HG03280 (cell line): ENCODE data around the gene LAMB4.

Source experiments
- ATAC-seq: cut with Tn5 transposase; IDR thresholded peaks from one replicate; pipeline ENCODE4 v1.9.1; 2021; ENCODE audit warnings: mild to moderate bottlenecking, moderate library complexity; ENCODE audit not compliant: unreplicated experiment

Gene LAMB4

GRCh38 chr7:108142675-108143259 is 12.6 kb upstream of the LAMB4 start:
- ATAC-seq = no peak

GRCh38 chr7:108142180-108142579 is 12.0 kb upstream of the LAMB4 start:
- ATAC-seq = no peak

- ATAC-seq = no peak
Observed at GRCh38 chr7:108140671-108141070, 10.5 kb upstream of the LAMB4 start.

- no peak for ATAC-seq
Observed at GRCh38 chr7:108138911-108139310, 8.8 kb upstream of the LAMB4 start.

- no peak for ATAC-seq
Observed at GRCh38 chr7:108137993-108138392, 7.8 kb upstream of the LAMB4 start.

DNA sequence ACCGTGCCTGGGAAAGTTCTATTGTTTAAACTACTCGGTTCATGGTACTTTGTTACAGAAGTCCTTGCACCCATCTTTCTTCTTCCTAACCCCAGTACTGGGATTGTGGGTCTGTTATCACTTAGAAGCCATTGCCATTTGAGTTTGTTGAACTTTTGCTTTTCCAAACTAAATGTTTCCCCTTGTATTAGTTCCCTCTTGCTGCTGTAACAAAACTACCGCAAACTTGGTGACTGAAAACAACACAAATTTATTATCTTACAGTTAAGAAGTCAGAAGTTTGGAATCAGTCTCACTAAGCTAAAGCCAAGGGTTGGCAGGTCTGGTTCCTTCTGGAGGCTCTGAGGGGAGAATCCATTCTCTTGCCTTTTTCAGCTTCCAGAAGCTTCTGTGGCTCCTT is 6.9 kb upstream of the LAMB4 start:
- ATAC-seq = no peak

DNA sequence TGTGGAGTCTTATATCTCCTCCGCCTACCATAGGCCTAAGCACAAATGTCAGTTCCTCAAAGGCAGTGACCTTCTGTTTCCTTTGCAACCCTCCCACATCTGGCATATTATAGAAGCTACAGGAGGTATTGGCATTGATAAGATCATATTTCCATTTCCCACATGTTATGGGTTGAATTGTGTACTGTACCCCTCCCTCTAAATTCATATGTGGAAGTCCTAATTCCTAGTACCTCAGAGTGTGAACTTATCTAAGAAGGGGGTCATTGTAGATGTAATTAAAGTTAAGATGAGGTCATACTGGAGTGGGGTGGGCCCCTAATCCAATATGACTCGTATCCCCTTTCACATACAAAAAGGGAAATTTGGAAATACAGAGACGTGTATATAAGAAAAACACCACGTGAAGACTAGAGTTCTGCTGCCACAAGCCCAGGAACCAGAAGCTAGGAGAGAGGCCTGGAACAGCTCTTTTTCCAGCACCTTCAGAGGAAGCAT is 6.1 kb upstream of the LAMB4 start:
- ATAC-seq = peak; percentile 17

- ATAC-seq = peak; percentile 94
Observed at GRCh38 chr7:108135446-108136190, 5.5 kb upstream of the LAMB4 start.

DNA sequence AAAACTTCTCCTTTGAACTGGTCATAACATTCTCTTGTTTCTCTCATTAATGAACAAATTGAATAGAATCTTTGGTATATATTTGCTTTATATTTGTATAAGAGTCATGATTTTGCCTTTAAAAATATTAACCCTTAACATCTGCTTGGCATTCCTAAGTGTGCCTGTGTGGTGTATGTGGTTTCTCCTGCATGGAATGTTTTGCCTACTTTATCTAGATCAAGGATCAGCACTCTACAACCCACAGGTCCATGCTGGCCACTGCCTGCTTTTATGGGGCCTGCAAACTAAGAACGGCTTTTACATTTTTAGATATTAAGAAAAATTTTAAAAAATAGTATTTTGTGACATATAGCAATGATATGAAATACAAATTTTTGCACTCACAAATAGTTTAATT is 4.3 kb upstream of the LAMB4 start:
- no peak for ATAC-seq

GRCh38 chr7:108132551-108133265 is 2.5 kb upstream of the LAMB4 start:
- no peak for ATAC-seq

DNA sequence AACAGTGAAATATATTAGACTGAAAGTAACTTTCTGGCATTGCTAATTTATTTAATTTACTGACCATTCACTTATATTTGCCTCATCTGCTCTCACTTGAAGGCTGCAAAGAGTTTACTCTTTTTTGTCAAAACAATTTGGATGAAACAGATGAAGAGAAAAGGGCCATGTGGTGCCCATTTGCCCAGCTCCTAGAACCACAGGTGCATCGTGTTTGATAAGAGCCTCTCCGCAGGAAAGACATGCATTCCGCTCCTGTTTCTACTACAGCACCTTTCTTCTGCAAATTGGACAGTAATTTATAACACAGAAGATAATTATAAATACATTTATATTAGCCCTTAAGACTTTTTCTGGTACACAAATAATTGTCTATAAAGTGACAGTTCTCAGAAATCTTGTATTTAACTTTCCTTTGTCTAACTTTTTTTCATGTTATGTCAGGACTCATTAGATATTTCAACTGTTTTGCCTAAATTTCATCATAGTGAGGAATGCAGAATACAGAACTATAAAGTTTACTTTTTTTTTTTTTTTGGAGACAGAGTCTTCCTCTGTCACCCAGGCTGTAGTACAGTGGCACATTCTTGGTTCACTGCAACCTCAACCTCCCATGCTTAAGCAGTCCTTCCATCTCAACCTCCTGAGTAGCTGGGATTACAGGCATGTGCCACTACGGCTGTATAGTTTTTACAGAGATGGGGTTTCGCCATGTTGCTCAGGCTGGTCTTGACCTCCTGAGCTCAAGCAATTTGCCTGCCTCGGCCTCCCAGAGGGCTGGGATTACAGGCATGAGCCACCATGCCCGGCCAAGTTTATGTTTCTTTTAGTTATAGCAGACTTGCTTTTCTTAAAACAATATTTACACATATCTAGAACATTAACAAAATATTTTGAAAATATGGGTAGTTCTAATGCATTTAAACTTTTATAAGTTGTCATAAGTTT is 869 bp downstream of the LAMB4 start:
- no peak for ATAC-seq

DNA sequence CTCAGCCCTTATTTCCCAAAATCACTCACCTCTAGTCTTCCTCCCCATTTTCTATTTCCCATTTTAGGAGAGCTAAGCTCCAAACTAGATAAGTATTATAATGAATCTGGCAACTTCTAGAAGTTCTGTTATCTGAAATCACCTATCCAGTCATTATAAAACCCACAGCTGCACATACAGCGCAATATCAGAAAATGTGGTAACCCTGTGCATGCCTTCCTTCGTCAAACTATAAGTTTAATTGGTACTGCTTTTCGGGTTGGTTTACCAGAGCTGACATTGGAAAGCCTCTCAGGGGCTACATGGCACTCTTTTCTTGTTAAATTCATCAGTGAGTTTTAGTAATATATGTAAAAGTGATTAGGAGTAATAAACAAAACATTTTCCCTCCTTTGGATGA is 1.6 kb downstream of the LAMB4 start:
- ATAC-seq = no peak

DNA sequence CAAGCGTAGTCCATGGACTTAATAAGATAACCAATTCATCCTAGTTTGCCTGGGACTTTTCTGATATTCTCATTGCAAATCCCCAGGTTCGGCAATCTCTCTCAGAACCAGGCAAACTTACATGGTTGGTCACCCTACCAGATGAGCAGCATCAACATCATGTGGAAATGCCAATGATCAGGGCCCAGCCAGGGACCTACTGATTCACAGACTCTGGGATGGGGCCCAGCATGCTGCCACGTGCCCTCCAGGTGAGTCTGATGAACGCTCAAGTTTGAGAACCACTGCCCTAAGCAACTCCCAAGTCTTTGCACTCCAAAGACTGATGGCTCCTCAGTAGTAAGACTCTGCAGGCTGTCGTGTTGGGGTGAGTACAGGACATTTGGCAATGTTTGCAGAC is 2.7 kb downstream of the LAMB4 start:
- ATAC-seq = no peak

- no peak for ATAC-seq
Observed at GRCh38 chr7:108124820-108125219, 5.3 kb downstream of the LAMB4 start.

- no peak for ATAC-seq
Observed at GRCh38 chr7:108122181-108122580, 8.0 kb downstream of the LAMB4 start.

- ATAC-seq = no peak
Observed at GRCh38 chr7:108120933-108121332, 9.2 kb downstream of the LAMB4 start.

DNA sequence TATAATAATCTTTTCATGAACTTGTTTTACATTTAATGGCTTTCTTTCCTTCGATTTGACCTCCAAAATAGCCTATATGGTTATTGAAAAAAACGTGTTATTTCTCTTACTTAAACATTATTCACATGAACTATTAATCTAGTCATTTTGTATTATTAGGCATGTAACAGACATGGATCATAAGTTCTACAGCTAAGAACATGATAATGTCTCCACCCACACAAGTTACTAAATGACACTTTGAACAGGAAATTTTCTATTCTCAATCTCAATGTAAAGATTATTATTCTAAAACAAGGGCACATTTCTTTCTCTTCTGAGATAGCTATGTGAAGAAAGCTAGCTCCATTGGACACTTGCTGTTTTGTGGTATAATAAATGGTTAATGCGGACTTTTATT is 10.0 kb downstream of the LAMB4 start:
- ATAC-seq = no peak

DNA sequence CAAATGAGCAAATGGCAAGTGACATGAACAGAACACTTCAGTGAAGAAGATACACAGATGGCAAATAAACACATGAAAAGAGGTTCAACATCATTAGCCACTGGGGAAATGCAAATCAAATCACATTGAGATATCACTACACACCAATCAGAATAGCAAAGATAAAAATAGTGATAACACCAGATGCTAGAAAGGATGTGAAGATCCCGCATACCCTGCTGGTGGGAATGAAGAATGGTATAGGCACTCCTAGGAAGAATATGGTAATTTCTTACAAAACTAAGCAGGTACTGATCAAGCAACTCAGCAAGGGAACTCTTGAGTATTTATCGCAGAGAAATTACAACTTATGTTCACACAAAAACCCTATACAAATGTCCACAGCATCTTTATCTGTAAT is 11.2 kb downstream of the LAMB4 start:
- no peak for ATAC-seq

DNA sequence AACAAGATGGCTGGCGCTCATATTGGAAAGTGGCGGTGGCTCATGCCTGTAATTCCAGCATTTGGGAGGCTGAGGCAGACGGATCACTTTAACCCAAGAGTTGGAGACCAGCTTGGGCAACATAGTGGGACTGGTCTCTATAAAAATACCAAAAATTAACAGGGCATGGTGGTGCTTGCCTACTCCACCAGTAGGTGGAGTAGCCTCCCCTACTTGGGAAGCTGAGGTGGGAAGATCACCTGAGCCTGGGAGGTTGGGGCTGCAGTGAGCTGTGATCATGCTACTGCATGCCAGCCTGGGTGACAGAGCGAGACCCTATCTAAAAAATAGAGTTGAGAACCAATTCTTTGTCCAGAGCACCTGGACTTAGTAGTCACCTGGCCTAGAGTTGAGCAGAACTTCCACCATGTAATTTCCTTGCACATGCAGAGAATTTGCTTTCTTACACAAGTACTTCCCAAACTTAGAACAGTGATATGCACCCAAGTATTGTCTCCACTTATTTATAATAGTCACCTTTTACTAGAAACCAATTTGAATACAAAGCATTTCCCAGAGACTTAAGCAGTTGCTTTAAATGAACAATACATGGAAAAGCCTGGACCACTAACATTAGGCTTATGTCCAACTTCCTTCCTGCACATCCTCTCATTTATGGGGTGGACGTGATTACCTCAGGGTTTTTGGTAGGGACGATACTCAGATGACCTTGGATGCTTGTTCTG is 15.9 kb downstream of the LAMB4 start:
- peak; percentile 86 for ATAC-seq

- ATAC-seq = no peak
Observed at GRCh38 chr7:108112683-108113082, 17.5 kb downstream of the LAMB4 start.
